CD4-positive, CD25-positive, alpha-beta regulatory T cell (primary cell): ENCODE data around the gene RHD. TPM values are rescaled to one million over a fixed set of nuclear protein-coding genes. Genes with fewer than 3 reads are reported as not detected.
A peak's percentile ranks its signal among the peaks of the same experiment; 100 is the strongest.
"Not testable (repeated sequence)": the region's sequence is repeated elsewhere in the genome, so short reads cannot be mapped to it uniquely, and the experiment has no call there.

Experiments
- ATAC-seq, 2 donors: fragments of 150-1000 bp; cut with Tn5 transposase; one replicate each; pipeline ENCODE4 v1.10.0; 2021; ENCODE audit warnings: low read depth in 2 of 2, moderate number of reproducible peaks in 2 of 2, moderate library complexity in 1 of 2
- DNase-seq, 3 donors: peaks; one replicate each; pipeline versions ENCODE4 v3.0.0 to v3.0.0-alpha.2; 2012 to 2022; ENCODE audit warnings: mixed read lengths in 1 of 3
- H3K27ac ChIP-seq: one replicate; pipeline ENCODE4 v1.7.0; 2013; ENCODE audit warnings: mild to moderate bottlenecking, low read length; ENCODE audit not compliant: insufficient read depth, poor library complexity, severe bottlenecking
- H3K27me3 ChIP-seq: one replicate; pipeline ENCODE4 v1.7.0; 2013; ENCODE audit warnings: low read length; ENCODE audit not compliant: control insufficient read depth, insufficient read depth
- H3K36me3 ChIP-seq: one replicate; pipeline ENCODE4 v1.7.0; 2013; ENCODE audit warnings: mild to moderate bottlenecking, low read length, moderate library complexity; ENCODE audit not compliant: control insufficient read depth, insufficient read depth
- H3K4me1 ChIP-seq: 2 replicates; pipeline ENCODE4 v1.7.0; 2013; ENCODE audit warnings: mild to moderate bottlenecking, low read length; ENCODE audit not compliant: insufficient read depth, control insufficient read depth, poor library complexity, severe bottlenecking
- H3K4me3 ChIP-seq: one replicate; pipeline ENCODE4 v1.7.0; 2013; ENCODE audit warnings: low read depth, mild to moderate bottlenecking, low read length, moderate library complexity
- H3K9me3 ChIP-seq, 2 experiments: 1 replicate in 1 of 2; 2 replicates in 1 of 2; pipeline ENCODE4 v1.7.0; 2013; ENCODE audit warnings: low read length in 2 of 2, mild to moderate bottlenecking in 1 of 2, moderate library complexity in 1 of 2; ENCODE audit not compliant: control insufficient read depth in 2 of 2
- H3K27ac Mint-ChIP-seq, 3 donors: one replicate each; pipeline ENCODE4 v1.8.0; 2020 to 2022; ENCODE audit warnings: mild to moderate bottlenecking in 3 of 3, mixed read lengths in 3 of 3, moderate library complexity in 2 of 3
- H3K27me3 Mint-ChIP-seq: one replicate; pipeline ENCODE4 v1.8.0; 2022; ENCODE audit warnings: mild to moderate bottlenecking, mixed read lengths
- H3K36me3 Mint-ChIP-seq: one replicate; pipeline ENCODE4 v1.8.0; 2020; ENCODE audit warnings: mixed read lengths
- H3K4me1 Mint-ChIP-seq, 4 donors: one replicate each; pipeline ENCODE4 v1.8.0; 2020 to 2022; ENCODE audit warnings: mixed read lengths in 4 of 4, mild to moderate bottlenecking in 1 of 4
- H3K4me3 Mint-ChIP-seq, 4 donors: one replicate each; pipeline ENCODE4 v1.8.0; 2020 to 2022; ENCODE audit warnings: mild to moderate bottlenecking in 4 of 4, mixed read lengths in 4 of 4, moderate library complexity in 3 of 4
- H3K9me3 Mint-ChIP-seq, 7 donors: one replicate each; pipeline ENCODE4 v1.8.0; 2020 to 2022; ENCODE audit warnings: mixed read lengths in 7 of 7, mild to moderate bottlenecking in 3 of 7, moderate library complexity in 2 of 7
- polyA plus RNA-seq, 4 donors: library from polyadenylated mRNA; unstranded; fragments of 300-500 nt; fragmentation: Illumina TruSeq; gene quantifications; one replicate each; pipeline ENCODE4 v1.2.3, GENCODE V29; 2021
- total RNA-seq: library from RNA; stranded (reverse); gene quantifications from one replicate; pipeline ENCODE4 v1.2.3, GENCODE V29; 2022

The RHD gene
- total and polyA plus RNA-seq, 5 donors from 2014 or later: 0.10 to 0.48 (median 0.29) TPM

DNA sequence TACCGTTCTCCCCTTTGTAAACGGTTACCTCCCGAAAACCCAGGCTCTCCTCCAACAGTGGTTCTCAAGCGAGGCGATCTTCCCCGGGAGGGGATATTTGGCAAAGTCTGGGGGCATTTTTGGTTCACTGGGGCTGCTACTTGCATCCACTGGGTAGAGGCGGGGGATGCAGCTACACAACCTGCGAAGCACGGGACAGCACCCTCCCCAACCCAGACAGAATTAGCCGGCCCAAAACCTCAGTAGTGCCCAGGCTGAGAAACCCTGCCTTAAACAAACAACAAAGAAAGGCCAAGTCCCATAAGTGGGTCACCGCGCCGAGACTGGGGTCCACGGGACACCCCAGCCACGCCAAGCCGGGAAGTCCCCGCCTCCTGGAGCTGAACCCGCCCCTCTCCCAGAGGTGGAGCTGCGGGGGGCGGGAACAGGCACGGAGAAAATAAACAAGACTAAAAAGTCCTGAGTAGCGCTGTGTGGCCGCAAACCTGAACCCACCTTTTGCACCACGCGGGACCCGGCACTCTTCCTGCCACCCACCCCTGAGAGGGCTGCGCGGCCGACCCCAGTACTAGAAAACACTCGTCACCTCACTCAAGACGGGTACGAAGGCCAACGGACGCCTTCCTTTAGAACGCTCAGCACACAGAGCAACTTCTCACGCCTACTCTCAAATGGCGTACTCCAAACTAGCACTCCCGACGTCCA is 65.3 kb downstream of the RHD start:
- Mint-ChIP-seq H3K27ac (peak overlapping the region; percentile 94 to 97 (median 96)), H3K4me3 (peak overlapping the region; percentile 86 to 98 (median 96)), H3K4me1 (peaks cover 15 to 55% (median 35%) of the 10 kb centered on the region in 4 donors)
- Histone ChIP-seq H3K27ac (peak overlapping the region; percentile 94), H3K4me1 (peaks cover 32% of the 10 kb centered on the region)
- peak in 1 of 3 donors; percentile 26 for DNase-seq
- not testable (repeated sequence) for H3K36me3 Mint-ChIP-seq, H3K9me3 Mint-ChIP-seq, H3K27me3 ChIP-seq, H3K36me3 ChIP-seq, H3K4me3 ChIP-seq, H3K9me3 ChIP-seq, H3K27me3 Mint-ChIP-seq
- ATAC-seq: peak; percentile 32 to 39

DNA sequence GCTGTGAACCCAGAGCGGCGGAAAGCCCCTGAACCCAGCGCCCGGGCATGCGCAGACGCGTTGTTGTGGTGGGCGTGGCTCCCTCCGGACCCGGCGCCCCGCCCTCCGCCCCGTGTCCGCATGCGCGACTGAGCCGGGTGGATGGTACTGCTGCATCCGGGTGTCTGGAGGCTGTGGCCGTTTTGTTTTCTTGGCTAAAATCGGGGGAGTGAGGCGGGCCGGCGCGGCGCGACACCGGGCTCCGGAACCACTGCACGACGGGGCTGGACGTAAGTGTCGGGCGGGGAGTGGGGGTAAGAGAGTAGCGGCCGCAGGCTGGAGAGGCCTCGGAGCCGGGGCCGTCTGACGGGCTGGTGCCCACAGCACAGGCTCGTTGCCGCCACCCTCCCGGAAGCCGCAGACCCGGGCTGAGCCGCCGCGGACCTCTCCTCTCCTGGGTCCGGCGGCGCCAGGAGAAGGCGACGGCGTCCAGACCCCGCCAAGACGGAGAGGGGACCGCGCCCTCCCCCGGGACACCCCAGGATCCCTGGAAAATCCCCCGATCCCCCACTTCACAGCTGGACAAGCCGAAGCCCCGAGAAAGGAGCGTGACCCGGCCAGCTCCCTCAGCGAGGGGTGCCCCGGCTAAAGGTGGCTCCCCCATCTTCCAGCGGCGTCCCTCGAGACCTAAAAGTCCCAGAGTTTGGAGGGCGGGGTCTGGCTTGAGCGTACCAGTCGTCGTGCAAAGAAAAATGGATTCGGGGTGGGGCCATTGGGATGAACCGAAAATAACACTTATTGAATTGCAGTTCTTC is 66.1 kb downstream of the RHD start, which contains the start of gene TMEM50A:
TMEM50A (plus strand) TSS at position 147 of the 794 bp plus-strand sequence. CDS start 2,153 bp downstream, outside the sequence.
- Histone ChIP-seq H3K27me3 (no peaks in the 10 kb centered on the region), H3K4me3 (peak within 1 kb of the TSS; percentile 97), H3K4me1 (peaks cover 32% of the 10 kb centered on the region), H3K27ac (peak within 1 kb of the TSS; percentile 94), H3K36me3 (peaks cover 10% of the 10 kb centered on the region), H3K9me3 (no peaks in the 10 kb centered on the region)
- peak within 1 kb of the TSS; percentile 88 to 98 (median 96) for H3K4me3 Mint-ChIP-seq
- peak within 1 kb of the TSS; percentile 94 to 97 (median 96) for H3K27ac Mint-ChIP-seq
- peaks cover 6% of the 10 kb centered on the region for H3K36me3 Mint-ChIP-seq
- DNase-seq (peak; percentile 85 to 91 (median 86)), ATAC-seq (peak; percentile 75 to 80)
- no peaks in the 10 kb centered on the region for H3K9me3 Mint-ChIP-seq
- H3K27me3 Mint-ChIP-seq: no peaks in the 10 kb centered on the region
- H3K4me1 Mint-ChIP-seq: peaks cover 23 to 56% (median 34%) of the 10 kb centered on the region in 4 donors

DNA sequence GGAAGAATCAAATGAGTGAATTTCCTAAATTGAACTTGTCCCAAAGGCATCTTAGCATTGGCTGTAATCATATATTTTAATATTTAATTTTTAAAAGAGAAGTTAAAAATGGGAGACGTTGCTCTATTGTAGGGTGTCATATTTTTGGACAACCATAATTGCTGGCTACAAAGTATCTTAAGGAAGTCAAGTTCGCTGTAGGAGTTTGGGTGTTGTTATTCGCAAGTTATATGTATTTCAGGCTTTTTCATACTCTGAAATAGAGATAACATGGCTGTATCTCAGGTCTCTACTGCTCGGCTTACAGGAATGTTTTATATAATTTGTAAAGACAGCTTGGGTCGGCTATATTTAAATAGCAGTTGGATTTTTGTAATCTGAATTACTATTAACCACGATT is 66.7 kb downstream of the RHD start:
- Mint-ChIP-seq H3K9me3 (no peaks in the 10 kb centered on the region), H3K27me3 (no peaks in the 10 kb centered on the region), H3K4me1 (peaks cover 24 to 57% (median 33%) of the 10 kb centered on the region in 4 donors), H3K36me3 (peaks cover 12% of the 10 kb centered on the region), H3K4me3 (peak overlapping the region; percentile 86 to 98 (median 96)), H3K27ac (peak overlapping the region; percentile 9 to 94 (median 68))
- peak in 1 of 3 donors; percentile 38 for DNase-seq
- peak overlapping the region; percentile 94 for H3K27ac ChIP-seq
- no peaks in the 10 kb centered on the region for H3K27me3 ChIP-seq
- peak overlapping the region; percentile 97 for H3K4me3 ChIP-seq
- no peaks in the 10 kb centered on the region for H3K9me3 ChIP-seq
- H3K36me3 ChIP-seq: peaks cover 16% of the 10 kb centered on the region
- ATAC-seq: no peak
- peaks cover 32% of the 10 kb centered on the region for H3K4me1 ChIP-seq

DNA sequence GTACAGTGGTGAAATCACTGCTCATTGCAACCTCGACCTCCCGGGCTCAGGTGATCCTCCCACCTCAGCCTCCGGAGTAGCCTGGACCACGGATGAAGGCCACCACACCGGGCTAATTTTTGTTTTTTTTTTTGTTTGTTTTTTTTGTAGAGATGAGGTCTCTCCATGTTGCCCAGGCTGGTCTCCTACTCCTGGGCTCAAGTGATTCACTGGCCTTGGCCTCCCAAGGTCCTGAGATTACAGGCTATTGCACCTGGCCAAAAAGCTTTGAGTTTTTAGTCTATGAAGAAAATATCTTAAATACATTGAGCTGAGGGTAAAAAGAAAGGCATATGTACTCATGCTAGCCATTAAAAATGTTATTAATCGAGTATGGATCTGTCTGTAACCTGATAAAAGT is 69.4 kb downstream of the RHD start:
- Mint-ChIP-seq H3K4me1 (peaks cover 24 to 54% (median 36%) of the 10 kb centered on the region in 4 donors), H3K27me3 (no peaks in the 10 kb centered on the region), H3K27ac (no peak overlapping the region), H3K36me3 (peaks cover 15% of the 10 kb centered on the region), H3K9me3 (no peaks in the 10 kb centered on the region), H3K4me3 (peak overlapping the region in 2 of 4 donors; percentile 8 to 28)
- ATAC-seq: no peak
- DNase-seq: no peak
- H3K9me3 ChIP-seq: no peaks in the 10 kb centered on the region
- H3K27me3 ChIP-seq: no peaks in the 10 kb centered on the region
- peaks cover 38% of the 10 kb centered on the region for H3K36me3 ChIP-seq
- peaks cover 32% of the 10 kb centered on the region for H3K4me1 ChIP-seq
- H3K4me3 ChIP-seq: no peak overlapping the region
- H3K27ac ChIP-seq: no peak overlapping the region

DNA sequence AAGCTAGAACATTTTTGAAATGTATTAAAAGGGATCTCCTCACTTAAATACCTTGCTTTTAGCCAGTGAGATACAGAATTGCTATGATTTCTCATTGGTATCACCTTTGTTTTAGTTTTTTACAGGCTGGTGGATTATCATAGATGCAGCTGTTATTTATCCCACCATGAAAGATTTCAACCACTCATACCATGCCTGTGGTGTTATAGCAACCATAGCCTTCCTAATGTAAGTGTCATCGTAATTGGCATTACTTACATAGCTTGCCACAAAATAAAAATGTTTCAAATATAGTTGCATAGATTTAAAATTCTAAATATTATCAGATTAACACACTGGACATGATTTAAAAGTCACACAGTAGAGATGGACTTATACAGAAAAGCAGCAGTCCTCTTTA is 70.5 kb downstream of the RHD start:
- Mint-ChIP-seq H3K27ac (no peak overlapping the region), H3K36me3 (peaks cover 18% of the 10 kb centered on the region), H3K4me3 (peak overlapping the region in 1 of 4 donors; percentile 24), H3K9me3 (no peaks in the 10 kb centered on the region), H3K27me3 (no peaks in the 10 kb centered on the region), H3K4me1 (peaks cover 27 to 58% (median 44%) of the 10 kb centered on the region in 4 donors)
- no peak for DNase-seq
- Histone ChIP-seq H3K9me3 (no peaks in the 10 kb centered on the region), H3K27ac (no peak overlapping the region), H3K36me3 (peaks cover 42% of the 10 kb centered on the region), H3K4me3 (no peak overlapping the region), H3K27me3 (no peaks in the 10 kb centered on the region), H3K4me1 (peaks cover 32% of the 10 kb centered on the region)
- ATAC-seq: no peak

DNA sequence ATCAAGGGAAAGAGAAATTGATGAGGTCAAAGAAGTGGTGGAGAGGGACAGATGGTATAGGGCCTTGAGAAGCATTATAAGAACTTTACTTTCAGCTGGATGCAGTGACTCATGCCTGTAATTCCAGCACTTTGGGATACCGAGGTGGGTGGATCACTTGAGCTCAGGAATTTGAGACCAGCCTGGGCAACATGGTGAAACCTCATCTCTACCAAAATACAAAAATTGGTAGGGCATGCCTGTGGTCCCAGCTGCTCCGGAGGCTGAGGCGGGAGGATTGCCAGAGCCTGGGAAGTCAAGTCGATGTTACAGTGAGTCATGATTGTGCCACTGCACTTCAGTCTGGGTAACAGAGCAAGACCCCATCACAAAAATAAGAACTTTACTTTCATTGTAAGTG is 71.6 kb downstream of the RHD start:
- no peak for DNase-seq
- H3K4me1 ChIP-seq: peaks cover 30% of the 10 kb centered on the region
- H3K4me1 Mint-ChIP-seq: peaks cover 28 to 63% (median 47%) of the 10 kb centered on the region in 4 donors
- peak overlapping the region in 1 of 4 donors; percentile 24 for H3K4me3 Mint-ChIP-seq
- H3K36me3 ChIP-seq: peaks cover 48% of the 10 kb centered on the region
- H3K27me3 ChIP-seq: no peaks in the 10 kb centered on the region
- H3K9me3 Mint-ChIP-seq: no peaks in the 10 kb centered on the region
- no peak overlapping the region for H3K27ac ChIP-seq
- H3K4me3 ChIP-seq: no peak overlapping the region
- no peak for ATAC-seq
- H3K27me3 Mint-ChIP-seq: no peaks in the 10 kb centered on the region
- H3K9me3 ChIP-seq: no peaks in the 10 kb centered on the region
- peaks cover 22% of the 10 kb centered on the region for H3K36me3 Mint-ChIP-seq
- peak overlapping the region in 1 of 3 donors; percentile 80 for H3K27ac Mint-ChIP-seq

DNA sequence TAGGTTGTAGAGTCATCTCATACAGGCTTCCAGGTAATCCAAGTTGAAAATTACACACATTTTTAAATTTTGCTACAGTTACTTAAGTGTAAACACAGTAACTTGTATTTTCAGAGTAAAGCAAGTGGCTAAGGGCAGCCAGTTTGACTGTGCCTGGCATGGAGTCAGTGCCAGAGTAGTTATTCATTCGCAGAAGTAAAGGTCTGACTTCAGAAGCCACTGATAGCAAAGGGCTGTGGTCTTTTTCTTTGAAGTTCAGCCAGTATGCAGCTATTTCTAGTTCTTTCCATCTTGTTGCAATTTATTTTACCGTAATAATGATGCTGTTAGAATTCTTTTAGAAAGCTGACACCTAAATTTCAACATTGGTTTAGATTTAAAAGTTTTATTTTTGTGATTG is 75.2 kb downstream of the RHD start:
- peaks cover 62% of the 10 kb centered on the region for H3K36me3 ChIP-seq

More for the DNA sequence above, 75.2 kb downstream of the RHD start:
- Mint-ChIP-seq H3K4me1 (peaks cover 17 to 36% (median 29%) of the 10 kb centered on the region in 4 donors), H3K9me3 (no peaks in the 10 kb centered on the region), H3K27me3 (no peaks in the 10 kb centered on the region), H3K4me3 (no peak overlapping the region), H3K36me3 (peaks cover 21% of the 10 kb centered on the region), H3K27ac (no peak overlapping the region)
- no peaks in the 10 kb centered on the region for H3K9me3 ChIP-seq
- H3K27me3 ChIP-seq: no peaks in the 10 kb centered on the region
- no peak overlapping the region for H3K27ac ChIP-seq
- DNase-seq (no peak), ATAC-seq (no peak)
- no peaks in the 10 kb centered on the region for H3K4me1 ChIP-seq
- H3K4me3 ChIP-seq: no peak overlapping the region
